ENCODE results near the gene KLK15.

The KLK15 gene

GRCh38 chr19:50799547-50799851 is 33.9 kb downstream of the KLK15 start:
- TF ChIP-seq CTCF (conservative IDR thresholded peaks at IDR 0.05; ENCODE audit: low read length): no peak
- H3K4me3 ChIP-seq (ENCODE audit: low read length): no peak overlapping the region
- DNase-seq (ENCODE audit: low read depth): no peak

- H3K4me3 ChIP-seq (ENCODE audit: low read length): no peak overlapping the region
- no peak for TF ChIP-seq CTCF (conservative IDR thresholded peaks at IDR 0.05; ENCODE audit: low read length)
Observed at GRCh38 chr19:50798659-50799546, 34.5 kb downstream of the KLK15 start.

GRCh38 chr19:50797781-50798658 is 35.4 kb downstream of the KLK15 start:
- no peak for DNase-seq (ENCODE audit: low read depth)
- no peak overlapping the region for H3K4me3 ChIP-seq (ENCODE audit: low read length)
- no peak for TF ChIP-seq CTCF (conservative IDR thresholded peaks at IDR 0.05; ENCODE audit: low read length)

More at GRCh38 chr19:50798659-50799546, 34.5 kb downstream of the KLK15 start:
- no peak for DNase-seq (ENCODE audit: low read depth)

- no peak for DNase-seq (ENCODE audit: low read depth)
- TF ChIP-seq CTCF (conservative IDR thresholded peaks at IDR 0.05; ENCODE audit: low read length): no peak
Observed at GRCh38 chr19:50797429-50797780, 36.0 kb downstream of the KLK15 start.

GRCh38 chr19:50796634-50797428 is 36.5 kb downstream of the KLK15 start:
- DNase-seq (ENCODE audit: low read depth): no peak
- H3K4me3 ChIP-seq (ENCODE audit: low read length): no peak overlapping the region
- no peak for TF ChIP-seq CTCF (conservative IDR thresholded peaks at IDR 0.05; ENCODE audit: low read length)

More at GRCh38 chr19:50797429-50797780, 36.0 kb downstream of the KLK15 start:
- H3K4me3 ChIP-seq (ENCODE audit: low read length): no peak overlapping the region

- H3K4me3 ChIP-seq (ENCODE audit: low read length): no peak overlapping the region
- no peak for DNase-seq (ENCODE audit: low read depth)
- TF ChIP-seq CTCF (conservative IDR thresholded peaks at IDR 0.05; ENCODE audit: low read length): no peak
Observed at GRCh38 chr19:50796128-50796633, 37.2 kb downstream of the KLK15 start.

Measured in AG10803 (cell line).